GM18867 (cell line): ENCODE measurements around the gene PRKCE.

Experiments
- ATAC-seq: cut with Tn5 transposase; IDR thresholded peaks from one replicate; pipeline ENCODE4 v1.9.1; 2021; ENCODE audit warnings: mild to moderate bottlenecking, moderate library complexity; ENCODE audit not compliant: unreplicated experiment

Gene PRKCE

DNA sequence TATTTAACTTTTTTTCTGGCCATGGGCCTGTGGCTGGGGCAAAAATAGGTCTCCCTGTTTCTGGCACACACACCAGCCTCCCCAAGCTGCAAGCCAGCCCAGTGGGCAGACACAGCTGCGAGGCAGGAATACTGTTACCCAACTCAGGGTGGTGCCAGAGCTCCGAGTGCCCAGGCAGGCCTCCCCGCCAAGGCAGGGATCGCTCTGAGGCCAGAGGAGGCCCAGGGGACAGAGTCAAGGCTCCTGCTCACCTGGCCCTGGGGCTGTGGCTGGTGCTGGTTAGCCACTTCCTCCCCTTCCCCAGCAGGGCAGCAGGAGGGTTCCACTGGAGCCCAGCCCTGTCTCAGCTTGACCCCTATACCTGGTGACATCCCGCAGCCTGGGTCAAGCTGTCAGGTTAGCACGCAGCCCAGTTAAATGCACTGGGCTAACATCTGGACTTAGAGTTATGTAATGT lies 578.7 kb downstream of the PRKCE start:
- ATAC-seq: peak; percentile 61

GRCh38 chr2:46230677-46231425 lies 579.4 kb downstream of the PRKCE start:
- ATAC-seq: no peak

GRCh38 chr2:46231721-46232120 lies 580.2 kb downstream of the PRKCE start:
- no peak for ATAC-seq

DNA sequence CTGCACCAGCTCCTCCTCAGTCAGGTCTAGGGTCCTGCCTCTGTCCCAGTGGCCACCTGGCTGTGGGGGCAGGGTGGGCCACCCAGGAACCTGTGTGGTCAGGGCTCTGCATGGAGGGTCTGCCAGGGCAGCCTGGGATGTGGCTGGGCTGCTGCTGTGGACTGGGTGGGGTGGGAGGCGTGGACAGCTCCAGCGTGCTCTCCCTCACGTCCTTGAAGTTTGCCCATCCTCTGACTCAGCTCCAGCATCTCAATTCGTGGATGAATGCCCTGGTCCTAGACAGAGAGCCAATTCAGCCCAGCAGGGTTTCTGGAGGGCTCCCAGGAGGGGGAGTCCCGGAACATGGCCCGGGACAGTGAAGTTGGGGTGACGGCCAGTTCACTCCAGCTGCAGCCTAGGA lies 581.4 kb downstream of the PRKCE start:
- no peak for ATAC-seq

GRCh38 chr2:46236006-46236875 lies 584.8 kb downstream of the PRKCE start:
- no peak for ATAC-seq

DNA sequence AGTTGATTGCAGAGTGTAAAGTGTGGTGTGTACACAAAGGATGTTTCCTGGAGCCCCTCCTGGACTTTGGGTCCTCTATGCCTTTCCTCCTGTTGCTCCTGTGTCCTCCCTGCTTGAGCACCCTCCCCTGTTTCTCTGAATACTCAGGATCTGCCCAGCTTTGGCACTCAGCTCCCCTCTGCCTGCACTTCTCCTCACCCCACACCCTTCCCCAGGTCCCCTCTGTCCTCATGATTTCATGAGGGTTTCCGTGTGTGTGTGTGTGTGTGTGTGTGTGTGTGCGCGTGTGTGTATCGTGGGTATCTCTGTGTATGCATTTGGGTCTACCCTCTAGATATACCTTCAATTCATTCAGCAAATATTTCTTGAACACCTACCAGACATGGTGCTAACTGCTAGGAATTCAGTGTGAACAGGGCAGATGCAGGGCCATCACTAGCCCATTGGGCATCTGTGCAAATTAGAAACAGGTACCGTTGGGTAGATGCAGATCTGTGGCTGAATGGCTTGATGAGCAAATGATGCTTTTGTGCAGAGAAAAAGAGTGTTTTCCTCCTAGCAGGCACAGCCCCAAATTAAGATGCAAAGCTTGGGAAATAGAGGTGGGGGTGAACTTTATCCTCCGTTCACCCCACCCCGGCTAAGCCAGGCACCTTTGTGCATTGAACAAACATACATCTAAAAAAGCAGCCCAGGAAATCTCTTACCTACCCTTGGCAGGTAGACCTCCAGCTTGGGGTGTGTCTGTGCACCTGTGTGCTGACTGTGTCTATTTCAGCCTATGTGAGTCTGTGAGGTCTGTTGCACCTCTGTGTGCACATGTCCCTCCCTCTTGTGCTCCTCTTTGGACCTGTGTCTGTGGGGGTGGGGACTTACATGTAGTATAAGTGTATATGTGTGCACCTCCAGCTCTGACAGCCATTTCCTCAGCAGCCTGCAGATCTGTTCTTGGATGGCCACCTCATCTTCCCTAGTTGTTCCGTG lies 585.7 kb downstream of the PRKCE start:
- no peak for ATAC-seq
